Transverse colon (tissue), 4 donors: ENCODE results near the gene RSL24D1.
A peak's percentile ranks its signal among the peaks of the same experiment; 100 is the strongest.

Source experiments
- CTCF ChIP-seq, 5 experiments: fragments of 200-600 bp in 3 of 5; fragments of 450-650 bp in 2 of 5; sonication (generic) in 3 of 5; IDR thresholded peaks; 1 replicate in 2 of 5; 2 replicates in 3 of 5; pipeline ENCODE4 v1.5.1; 2016 to 2017; ENCODE audit warnings: antibody characterized with exemption in 5 of 5, inconsistent platforms in 3 of 5, mild to moderate bottlenecking in 2 of 5, moderate library complexity in 1 of 5
- EP300 ChIP-seq: sonication (generic); formaldehyde crosslinking; IDR thresholded peaks from one replicate; pipeline ENCODE4 v1.6.1; 2017; ENCODE audit warnings: antibody characterized with exemption, low read depth
- POLR2A ChIP-seq: fragments of 450-650 bp; IDR thresholded peaks from one replicate; pipeline ENCODE4 v1.6.1; 2016; ENCODE audit warnings: antibody characterized with exemption, mild to moderate bottlenecking, moderate library complexity
- POLR2AphosphoS5 ChIP-seq, 3 donors: sonication (generic); formaldehyde crosslinking; IDR thresholded peaks; one replicate each; pipeline ENCODE4 v1.6.1; 2016; ENCODE audit warnings: antibody characterized with exemption in 3 of 3

GRCh38 chr15:55221090-55222011 is 24.6 kb upstream of the RSL24D1 start:
- no peak for TF ChIP-seq CTCF (IDR thresholded peaks at IDR 0.05)
- TF ChIP-seq POLR2A = no peak
- peak in 2 of 3 donors; percentile 37 to 43 for TF ChIP-seq POLR2AphosphoS5 (IDR thresholded peaks at IDR 0.05)
- no peak for TF ChIP-seq EP300
